ENCODE data around the gene LAMB2. TPM values are rescaled to one million over a fixed set of nuclear protein-coding genes. Genes with fewer than 3 reads are reported as not detected.

LAMB2 gene
- total RNA-seq, 2 donors from 2014 or later, result 204 to 337 TPM

- TF ChIP-seq POLR2A (IDR thresholded peaks at IDR 0.05) (peak; percentile 48 to 86 (median 83)), CTCF (IDR thresholded peaks at IDR 0.05) (peak in 1 of 7 experiments; percentile 8)
- intact Hi-C loops (cut with DNase I), result no loop called here
- 0 to 1% methylated on average over 3 to 70 of the region's 70 CpGs for WGBS, 2 donors
- ATAC-seq (peak; percentile 97), DNase-seq (peak; percentile 94 to 97 (median 95))
- Histone ChIP-seq H3K4me3 (peak within 1 kb of the TSS; percentile 69 to 90), H3K4me1 (peaks cover 20% of the 10 kb centered on the region), H3K27ac (peak within 1 kb of the TSS; percentile 72 to 92 (median 88)), H3K9me3 (no peaks in the 10 kb centered on the region), H3K27me3 (no peaks in the 10 kb centered on the region), H3K36me3 (replicated peaks in 1 of 2; ENCODE audit: insufficient read depth in 1 of 2, low read depth in 2 of 2) (peaks cover 10 to 27% of the 10 kb centered on the region in 2 donors)
These were observed 12.3 kb downstream of the LAMB2 start, which contains the start of gene USP19 for GRCh38 chr3:49120438-49121131. Gene USP19 (minus strand): TSS chr3:49120823. CDS start chr3:49119145, 1,678 bp downstream.

- intact Hi-C loops (cut with DNase I), result no loop called here
- Histone ChIP-seq H3K36me3 (replicated peaks in 1 of 2; ENCODE audit: insufficient read depth in 1 of 2, low read depth in 2 of 2) (peaks cover 10 to 32% of the 10 kb centered on the region in 2 donors), H3K27ac (peak overlapping the region; percentile 72 to 92 (median 88)), H3K4me1 (peaks cover 20% of the 10 kb centered on the region), H3K9me3 (no peaks in the 10 kb centered on the region), H3K27me3 (no peaks in the 10 kb centered on the region), H3K4me3 (peak overlapping the region; percentile 69 to 90)
- no peak for DNase-seq
- 2% methylated on average over 9 of the region's 9 CpGs; no CpG with 5 or more reads in 1 of the 2 donors for WGBS, 2 donors
- TF ChIP-seq POLR2A (IDR thresholded peaks at IDR 0.05), result no peak
- TF ChIP-seq CTCF (IDR thresholded peaks at IDR 0.05), result no peak
- ATAC-seq, result no peak
These were observed 12.8 kb downstream of the LAMB2 start for GRCh38 chr3:49120096-49120437.

- TF ChIP-seq POLR2A (IDR thresholded peaks at IDR 0.05) (no peak), CTCF (IDR thresholded peaks at IDR 0.05) (no peak)
- ATAC-seq (no peak), DNase-seq (no peak)
- Histone ChIP-seq H3K27me3 (no peaks in the 10 kb centered on the region), H3K9me3 (no peaks in the 10 kb centered on the region), H3K36me3 (replicated peaks in 1 of 2; ENCODE audit: insufficient read depth in 1 of 2, low read depth in 2 of 2) (peaks cover 10 to 37% of the 10 kb centered on the region in 2 donors), H3K27ac (peak overlapping the region in 1 of 4 donors; percentile 90), H3K4me1 (peaks cover 20% of the 10 kb centered on the region), H3K4me3 (no peak overlapping the region)
- intact Hi-C loops (cut with DNase I), result no loop called here
- 51 to 54% methylated on average over 3 of the region's 3 CpGs for WGBS, 2 donors
These were observed 13.4 kb downstream of the LAMB2 start for GRCh38 chr3:49119439-49119838.

- H3K4me3 ChIP-seq, result no peak overlapping the region
- WGBS, 2 donors, result 68 to 69% methylated on average over 10 of the region's 10 CpGs
- H3K9me3 ChIP-seq, result no peaks in the 10 kb centered on the region
- peaks cover 20% of the 10 kb centered on the region for H3K4me1 ChIP-seq
- ATAC-seq (no peak), DNase-seq (no peak)
- TF ChIP-seq CTCF (IDR thresholded peaks at IDR 0.05) (no peak), POLR2A (IDR thresholded peaks at IDR 0.05) (no peak)
- peaks cover 12 to 37% of the 10 kb centered on the region in 2 donors for H3K36me3 ChIP-seq (replicated peaks in 1 of 2; ENCODE audit: insufficient read depth in 1 of 2, low read depth in 2 of 2)
- H3K27ac ChIP-seq, result peak overlapping the region in 1 of 4 donors; percentile 90
- intact Hi-C loops (cut with DNase I), result no loop called here
- H3K27me3 ChIP-seq, result no peaks in the 10 kb centered on the region
These were observed 13.8 kb downstream of the LAMB2 start for GRCh38 chr3:49119036-49119435.

GRCh38 chr3:49112262-49112661, 20.6 kb downstream of the LAMB2 start:
- no peak for ATAC-seq
- Histone ChIP-seq H3K4me3 (no peak overlapping the region), H3K9me3 (no peaks in the 10 kb centered on the region), H3K36me3 (replicated peaks in 1 of 2; ENCODE audit: insufficient read depth in 1 of 2, low read depth in 2 of 2) (peaks cover 18 to 65% of the 10 kb centered on the region in 2 donors), H3K27ac (no peak overlapping the region), H3K27me3 (no peaks in the 10 kb centered on the region), H3K4me1 (no peaks in the 10 kb centered on the region)
- intact Hi-C loops (cut with DNase I), result no loop called here
- 88 to 90% methylated on average over 14 of the region's 14 CpGs for WGBS, 2 donors
- DNase-seq, result no peak
- no peak for TF ChIP-seq CTCF (IDR thresholded peaks at IDR 0.05)
